HepG2 (cell line): Measurements from ENCODE around the gene SGF29. TPM values are rescaled to one million over a fixed set of nuclear protein-coding genes. Genes with fewer than 3 reads are reported as not detected.
A peak's percentile ranks its signal among the peaks of the same experiment; 100 is the strongest.

Source experiments
- ATF7 ChIP-seq, 2 experiments: fragments of 450-650 bp in 1 of 2; sonication (generic) in 1 of 2; formaldehyde crosslinking in 1 of 2; IDR thresholded peaks; 2 replicates each; pipeline versions ENCODE4 v1.4.0 to v1.6.1; 2016 to 2020; ENCODE audit warnings: antibody characterized with exemption in 1 of 2, mild to moderate bottlenecking in 1 of 2, missing genetic modification reagents in 1 of 2
- ELF4 ChIP-seq: sonication (generic); formaldehyde crosslinking; IDR thresholded peaks from 2 replicates; pipeline ENCODE4 v1.5.0; 2020; ENCODE audit warnings: missing genetic modification reagents, mild to moderate bottlenecking, moderate library complexity, borderline replicate concordance
- HCFC1 ChIP-seq: fragments of 150-350 bp; IDR thresholded peaks from 2 replicates; pipeline ENCODE4 v1.6.1; 2014; ENCODE audit warnings: low read depth, low read length
- HMGXB4 ChIP-seq, 2 experiments: sonication (generic) in 1 of 2; formaldehyde crosslinking in 1 of 2; IDR thresholded peaks; 2 replicates each; pipeline versions ENCODE4 v1.4.0 to v1.6.1; 2018 to 2020; ENCODE audit warnings: missing genetic modification reagents in 2 of 2, borderline replicate concordance in 1 of 2, low read depth in 1 of 2, mild to moderate bottlenecking in 1 of 2, missing biosample characterization in 1 of 2
- HOMEZ ChIP-seq: IDR thresholded peaks from 2 replicates; pipeline ENCODE4 v1.6.1; 2016; ENCODE audit warnings: low read depth
- IRX3 ChIP-seq: sonication (generic); formaldehyde crosslinking; IDR thresholded peaks from 2 replicates; pipeline ENCODE4 v1.8.1; 2023; ENCODE audit warnings: mild to moderate bottlenecking, low read depth, missing genetic modification reagents, borderline replicate concordance
- NCOA5 ChIP-seq: sonication (generic); formaldehyde crosslinking; IDR thresholded peaks from 2 replicates; pipeline ENCODE4 v1.4.0; 2020; ENCODE audit warnings: missing genetic modification reagents
- NFE2L2 ChIP-seq: fragments of 150-350 bp; IDR thresholded peaks from 2 replicates; pipeline ENCODE4 v1.6.1; 2014; ENCODE audit warnings: low read length
- NFKBIZ ChIP-seq: IDR thresholded peaks from 2 replicates; pipeline ENCODE4 v1.6.1; 2018; ENCODE audit warnings: missing genetic modification reagents, missing compliant biosample characterization
- POLR2G ChIP-seq: fragments of 200-400 bp; formaldehyde crosslinking; IDR thresholded peaks from 2 replicates; pipeline ENCODE4 v1.6.1; 2018; ENCODE audit warnings: mild to moderate bottlenecking, low read depth, low read length, moderate library complexity
- SUZ12 ChIP-seq: fragments of 150-350 bp; IDR thresholded peaks from 2 replicates; pipeline ENCODE4 v1.6.1; 2014; ENCODE audit warnings: low read depth, low read length
- TRAFD1 ChIP-seq: sonication (generic); formaldehyde crosslinking; IDR thresholded peaks from 2 replicates; pipeline ENCODE4 v1.5.1; 2020; ENCODE audit warnings: missing genetic modification reagents, mild to moderate bottlenecking, borderline replicate concordance
- ZHX1 ChIP-seq: sonication (generic); formaldehyde crosslinking; IDR thresholded peaks from 2 replicates; pipeline ENCODE4 v1.8.1; 2022; ENCODE audit warnings: low read depth, mild to moderate bottlenecking, missing genetic modification reagents
- ZNF883 ChIP-seq: sonication (generic); formaldehyde crosslinking; IDR thresholded peaks from 2 replicates; pipeline ENCODE4 v1.5.1; 2020; ENCODE audit warnings: mild to moderate bottlenecking, missing genetic modification reagents; ENCODE audit errors: not compliant biosample characterization
- polyA plus RNA-seq, 8 experiments: library from polyadenylated mRNA; depleted of rRNA in 3 of 8; stranded (reverse) in 7 of 8; unstranded in 1 of 8; fragments of >200 nt; fragmentation: Illumina TruSeq in 4 of 8; extraction: Trizol in 4 of 8; gene quantifications; 2 replicates each; pipeline versions ENCODE4 v1.2.1 to v1.2.3, GENCODE V29; 2011 to 2016; ENCODE audit warnings: low read depth in 4 of 8, missing spikeins in 1 of 8, mixed read lengths in 1 of 8; ENCODE audit not compliant: insufficient read depth in 1 of 8
- total RNA-seq, 5 experiments: library from RNA; depleted of rRNA; stranded (reverse); fragments of >200 nt; fragmentation: Illumina TruSeq; extraction: Trizol; gene quantifications; 2 replicates each; pipeline ENCODE4 v1.2.3, GENCODE V29; 2016; ENCODE audit warnings: low read depth in 1 of 5
- TF ChIP-seq, protein P1 (sequence below): sonication (generic); formaldehyde crosslinking; IDR thresholded peaks from 2 replicates; pipeline ENCODE4 v1.5.0; 2020; ENCODE audit warnings: missing genetic modification reagents
- TF ChIP-seq, protein P2 (sequence below): IDR thresholded peaks from 2 replicates; pipeline ENCODE4 v1.6.1; 2016; ENCODE audit warnings: mild to moderate bottlenecking, missing biosample characterization, missing genetic modification reagents

Gene SGF29
- total and polyA plus RNA-seq, 2 of the 13 experiments (the other 11 are each of a cell fraction or from before 2014, with no cell fraction given) = 5.0 to 29.4 TPM

GRCh38 chr16:28505489-28506137, 48.1 kb upstream of the SGF29 start (continued):
- no peak for TF ChIP-seq POLR2G
- no peak for TF ChIP-seq IRX3 (CRISPR knock-in tag)
- TF ChIP-seq TRAFD1 (CRISPR knock-in tag) = no peak
- no peak for TF ChIP-seq ZNF883 (CRISPR knock-in tag)
- TF ChIP-seq ZHX1 (CRISPR knock-in tag) = peak; percentile 62; the same call in 1 of the 2 replicates
- 0 out of 2 replicates have a peak, but pooled peaks have one; percentile 4 for TF ChIP-seq ATF7 (IDR thresholded peaks at IDR 0.05)
- no peak for TF ChIP-seq ATF7 (CRISPR knock-in tag; IDR thresholded peaks at IDR 0.05)
- TF ChIP-seq NFE2L2 = no peak
- TF ChIP-seq NFKBIZ (CRISPR knock-in tag) = no peak
- TF ChIP-seq SUZ12 = no peak
- peak in 1 of 2 experiments; percentile 33; a peak in 1 of 4 replicates for TF ChIP-seq HMGXB4 (CRISPR knock-in tag; IDR thresholded peaks at IDR 0.05; ENCODE audit: borderline replicate concordance in 1 of 2, low read depth in 1 of 2)
- TF ChIP-seq ELF4 (CRISPR knock-in tag) = no peak
- TF ChIP-seq, protein P1, sequence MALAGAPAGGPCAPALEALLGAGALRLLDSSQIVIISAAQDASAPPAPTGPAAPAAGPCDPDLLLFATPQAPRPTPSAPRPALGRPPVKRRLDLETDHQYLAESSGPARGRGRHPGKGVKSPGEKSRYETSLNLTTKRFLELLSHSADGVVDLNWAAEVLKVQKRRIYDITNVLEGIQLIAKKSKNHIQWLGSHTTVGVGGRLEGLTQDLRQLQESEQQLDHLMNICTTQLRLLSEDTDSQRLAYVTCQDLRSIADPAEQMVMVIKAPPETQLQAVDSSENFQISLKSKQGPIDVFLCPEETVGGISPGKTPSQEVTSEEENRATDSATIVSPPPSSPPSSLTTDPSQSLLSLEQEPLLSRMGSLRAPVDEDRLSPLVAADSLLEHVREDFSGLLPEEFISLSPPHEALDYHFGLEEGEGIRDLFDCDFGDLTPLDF (CRISPR knock-in tag) = no peak
- TF ChIP-seq, protein P2, sequence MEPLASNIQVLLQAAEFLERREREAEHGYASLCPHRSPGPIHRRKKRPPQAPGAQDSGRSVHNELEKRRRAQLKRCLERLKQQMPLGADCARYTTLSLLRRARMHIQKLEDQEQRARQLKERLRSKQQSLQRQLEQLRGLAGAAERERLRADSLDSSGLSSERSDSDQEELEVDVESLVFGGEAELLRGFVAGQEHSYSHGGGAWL (CRISPR knock-in tag) = no peak
- TF ChIP-seq HCFC1 = no peak
- TF ChIP-seq NCOA5 (CRISPR knock-in tag) = 0 out of 2 replicates have a peak, but pooled peaks have one; percentile 28
- TF ChIP-seq HOMEZ = peak; percentile 49; the same call in 1 of the 2 replicates
